Fibroblast of skin of scalp (primary cell): ENCODE data around the gene FASTK.
"Not testable (repeated sequence)": the region's sequence is repeated elsewhere in the genome, so short reads cannot be mapped to it uniquely, and the experiment has no call there.

Experiments
- DNase-seq: peaks from one replicate; pipeline ENCODE4 v3.0.0-alpha.2; 2013

The FASTK gene

DNA sequence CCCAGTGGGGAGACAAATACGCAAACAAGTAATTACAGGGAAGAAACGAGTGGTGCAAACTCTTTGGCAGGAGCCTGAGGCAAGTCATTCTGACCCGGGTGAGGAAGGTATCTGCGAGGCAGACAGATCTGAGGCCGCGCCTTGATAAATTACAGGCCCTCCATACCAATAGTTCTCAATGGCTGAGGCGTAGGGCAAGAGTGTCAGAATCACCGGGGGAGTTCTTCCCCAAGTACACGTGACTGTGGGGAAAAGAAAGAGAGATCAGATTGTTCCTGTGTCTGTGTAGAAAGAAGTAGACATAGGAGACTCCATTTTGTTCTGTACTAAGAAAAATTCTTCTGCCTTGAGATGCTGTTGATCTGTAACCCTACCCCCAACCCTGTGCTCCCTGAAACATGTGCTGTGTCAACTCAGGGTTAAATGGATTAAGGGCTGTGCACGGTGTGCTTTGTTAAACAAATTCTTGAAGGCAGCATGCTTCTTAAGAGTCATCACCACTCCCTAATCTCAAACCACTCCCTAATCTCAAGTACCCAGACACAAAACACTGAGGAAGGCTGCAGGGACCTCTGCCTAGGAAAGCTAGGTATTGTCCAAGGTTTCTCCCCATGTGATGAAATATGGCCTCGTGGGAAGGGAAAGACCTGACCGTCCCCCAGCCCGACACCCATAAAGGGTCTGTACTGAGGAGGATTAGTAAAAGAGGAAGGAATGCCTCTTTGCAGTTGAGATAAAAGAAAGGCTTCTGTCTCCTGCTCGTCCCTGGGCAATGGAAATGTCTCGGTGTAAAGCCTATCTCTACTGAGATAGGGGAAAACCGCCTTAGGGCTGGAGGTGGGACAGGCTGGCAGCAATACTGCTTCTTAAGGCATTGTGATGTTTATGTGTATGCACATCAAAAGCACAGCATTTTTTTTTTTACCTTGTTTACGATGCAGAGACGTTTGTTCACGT is 53.6 kb downstream of the FASTK start:
- not testable (repeated sequence) for DNase-seq
